Stimulated activated CD8-positive, alpha-beta memory T cell treated with anti-CD3 and anti-CD28 coated beads, Interleukin-15, amount 100 ng/mL, for 1 hour (primary cell): ENCODE data around the gene DPP7.
A peak's percentile ranks its signal among the peaks of the same experiment; 100 is the strongest.

Source experiments
- DNase-seq: peaks from one replicate; pipeline ENCODE4 v3.0.0-alpha.2; 2020; ENCODE audit warnings: low read depth

Gene DPP7

DNA sequence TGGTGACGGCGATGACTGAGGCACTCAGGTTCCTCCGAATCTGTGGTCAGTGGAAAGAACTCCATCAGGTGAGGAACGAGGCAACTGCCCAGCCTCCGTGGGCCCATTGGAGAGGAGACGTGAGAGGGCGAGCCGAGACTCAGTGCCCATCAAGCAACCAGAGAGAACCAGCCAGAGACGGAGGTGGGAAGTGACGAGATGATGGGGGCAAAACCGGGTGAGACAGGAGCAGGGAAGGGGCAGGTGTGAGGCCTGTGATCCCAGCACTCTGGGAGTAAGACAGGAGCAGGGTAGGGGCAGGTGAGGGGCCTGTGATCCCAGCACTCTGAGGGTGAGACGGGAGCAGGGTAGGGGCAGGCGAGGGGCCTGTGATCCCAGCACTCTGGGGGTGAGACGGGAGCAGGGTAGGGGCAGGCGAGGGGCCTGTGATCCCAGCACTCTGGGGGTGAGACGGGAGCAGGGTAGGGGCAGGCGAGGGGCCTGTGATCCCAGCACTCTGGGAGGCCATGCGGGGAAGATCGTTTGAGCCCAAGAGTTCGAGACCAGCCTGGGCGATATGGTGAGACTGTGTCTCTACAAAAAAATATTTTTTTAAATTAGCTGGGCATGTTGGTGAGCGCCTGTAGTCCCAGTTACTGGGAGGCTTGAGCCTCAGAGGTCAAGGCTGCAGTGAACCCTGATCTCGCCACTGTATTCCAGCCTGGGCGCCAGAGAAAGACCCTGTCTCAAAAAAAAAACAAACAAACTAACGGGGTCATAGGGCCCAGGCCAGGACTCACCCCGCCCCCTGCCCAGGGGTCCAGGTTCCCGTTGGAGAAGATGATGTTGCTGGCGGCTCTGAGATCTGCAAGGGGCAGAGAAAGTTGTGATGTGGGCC, 3.4 kb downstream of the DPP7 start:
- DNase-seq: no peak

DNA sequence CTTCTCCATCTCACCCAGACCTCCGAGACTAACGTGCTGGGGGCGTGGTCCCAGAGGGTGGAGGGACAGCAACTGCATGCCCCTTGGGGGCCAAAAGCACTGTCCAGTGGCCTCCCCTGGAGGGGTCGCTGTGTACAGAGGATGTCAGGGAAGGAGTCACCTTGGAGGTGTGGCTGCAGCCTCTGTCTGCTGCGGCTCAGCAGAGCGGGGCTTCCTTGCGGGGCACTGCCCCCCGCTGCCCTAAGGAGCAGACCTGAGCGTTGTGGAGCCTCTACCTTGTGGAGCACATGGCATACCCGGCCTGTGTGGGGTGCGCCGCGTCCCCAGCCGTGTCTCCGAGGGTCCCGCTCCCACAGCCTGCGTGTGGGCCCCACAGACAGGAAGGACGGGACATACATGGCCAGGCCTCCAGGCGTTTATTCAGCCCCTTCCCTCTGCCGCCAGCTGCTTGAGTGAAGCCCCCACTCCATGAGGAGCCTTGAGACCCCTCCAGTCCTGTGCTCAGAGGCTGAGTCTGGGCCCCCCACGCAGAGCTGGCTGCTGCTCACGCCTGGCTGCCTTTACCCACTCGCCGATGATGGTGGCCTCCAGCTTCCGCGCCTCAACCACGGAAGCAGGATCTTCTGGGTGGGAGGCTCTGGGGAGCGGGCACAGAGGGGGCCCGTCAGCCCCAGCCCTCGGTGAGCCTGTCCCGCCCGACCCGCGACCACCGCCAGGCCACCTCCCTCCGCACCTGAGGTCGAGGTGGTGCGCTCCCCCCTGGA, 4.2 kb downstream of the DPP7 start:
- DNase-seq: no peak

DNA sequence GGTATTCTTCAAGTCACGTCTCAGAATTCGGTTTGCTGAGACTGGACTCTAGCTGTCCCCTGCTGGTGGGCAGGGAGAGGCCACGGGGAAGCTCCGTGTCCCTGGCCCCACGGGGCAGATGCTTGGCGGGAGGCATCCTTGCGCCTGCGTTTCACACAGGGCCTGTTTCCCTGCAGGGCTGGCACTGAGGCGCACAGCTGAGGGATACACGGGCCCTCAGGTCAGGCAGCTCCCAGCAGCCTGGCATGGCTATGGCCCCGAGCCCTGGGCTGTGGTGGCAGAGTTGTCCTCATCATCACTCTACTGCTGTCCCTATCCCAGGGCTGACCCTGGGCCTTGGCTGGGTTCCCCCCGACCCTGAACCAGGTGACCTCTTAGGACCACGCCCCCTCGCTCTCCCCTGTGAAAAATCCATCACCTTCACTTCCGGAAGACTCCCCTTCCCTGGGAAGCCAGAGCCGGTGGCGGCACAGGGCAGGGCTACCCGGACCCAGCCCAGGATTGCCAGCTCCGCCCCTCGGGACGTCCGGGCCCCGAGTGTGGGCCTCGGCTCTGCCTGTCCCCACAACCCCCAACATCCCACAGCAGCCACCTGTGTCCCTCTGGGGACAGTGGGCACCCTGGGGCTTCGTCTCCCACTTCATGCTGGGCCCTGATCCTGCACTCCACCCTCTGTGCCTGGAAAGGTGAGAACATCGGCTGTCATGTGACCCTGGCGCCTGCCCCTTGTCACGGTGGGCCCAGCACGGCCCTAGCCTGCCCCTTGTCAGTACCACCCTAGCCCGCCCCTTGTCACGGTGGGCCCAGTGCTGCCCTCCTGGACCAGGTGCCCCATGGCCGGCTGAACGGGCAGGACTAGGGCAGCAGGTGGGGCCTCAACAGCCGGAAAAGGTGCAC, 5.0 kb downstream of the DPP7 start:
- DNase-seq: no peak

DNA sequence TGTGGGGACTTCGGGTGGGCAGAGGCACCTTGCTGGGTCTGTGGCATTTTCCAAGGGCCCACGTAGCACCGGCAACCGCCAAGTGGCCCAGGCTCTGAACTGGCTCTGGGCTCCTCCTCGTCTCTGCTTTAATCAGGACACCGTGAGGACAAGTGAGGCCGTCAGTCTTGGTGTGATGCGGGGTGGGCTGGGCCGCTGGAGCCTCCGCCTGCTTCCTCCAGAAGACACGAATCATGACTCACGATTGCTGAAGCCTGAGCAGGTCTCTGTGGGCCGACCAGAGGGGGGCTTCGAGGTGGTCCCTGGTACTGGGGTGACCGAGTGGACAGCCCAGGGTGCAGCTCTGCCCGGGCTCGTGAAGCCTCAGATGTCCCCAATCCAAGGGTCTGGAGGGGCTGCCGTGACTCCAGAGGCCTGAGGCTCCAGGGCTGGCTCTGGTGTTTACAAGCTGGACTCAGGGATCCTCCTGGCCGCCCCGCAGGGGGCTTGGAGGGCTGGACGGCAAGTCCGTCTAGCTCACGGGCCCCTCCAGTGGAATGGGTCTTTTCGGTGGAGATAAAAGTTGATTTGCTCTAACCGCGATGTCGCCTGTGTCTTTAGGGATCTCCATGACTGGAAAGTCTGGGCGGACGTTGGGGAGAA, 5.8 kb downstream of the DPP7 start:
- no peak for DNase-seq

DNA sequence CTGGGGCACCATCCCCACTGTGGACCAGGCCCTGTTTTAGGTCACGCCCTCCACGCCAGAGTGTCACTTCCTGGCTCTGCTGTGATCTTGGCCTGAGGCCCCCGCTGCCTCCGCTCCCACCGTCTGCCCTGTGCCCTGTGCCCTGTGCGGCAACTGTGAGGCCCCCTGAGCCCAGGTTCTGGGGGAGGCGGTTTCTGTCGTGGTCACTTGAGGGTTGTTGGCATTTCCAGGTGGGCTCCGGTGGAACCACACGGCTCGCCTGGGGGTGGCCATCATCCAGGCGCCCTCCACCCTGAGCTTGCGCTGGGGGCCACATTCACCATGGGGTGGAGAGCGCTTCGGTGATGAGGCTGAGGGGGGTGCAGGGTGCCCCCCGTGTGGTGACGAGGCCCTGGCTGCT, 6.6 kb downstream of the DPP7 start:
- no peak for DNase-seq

DNA sequence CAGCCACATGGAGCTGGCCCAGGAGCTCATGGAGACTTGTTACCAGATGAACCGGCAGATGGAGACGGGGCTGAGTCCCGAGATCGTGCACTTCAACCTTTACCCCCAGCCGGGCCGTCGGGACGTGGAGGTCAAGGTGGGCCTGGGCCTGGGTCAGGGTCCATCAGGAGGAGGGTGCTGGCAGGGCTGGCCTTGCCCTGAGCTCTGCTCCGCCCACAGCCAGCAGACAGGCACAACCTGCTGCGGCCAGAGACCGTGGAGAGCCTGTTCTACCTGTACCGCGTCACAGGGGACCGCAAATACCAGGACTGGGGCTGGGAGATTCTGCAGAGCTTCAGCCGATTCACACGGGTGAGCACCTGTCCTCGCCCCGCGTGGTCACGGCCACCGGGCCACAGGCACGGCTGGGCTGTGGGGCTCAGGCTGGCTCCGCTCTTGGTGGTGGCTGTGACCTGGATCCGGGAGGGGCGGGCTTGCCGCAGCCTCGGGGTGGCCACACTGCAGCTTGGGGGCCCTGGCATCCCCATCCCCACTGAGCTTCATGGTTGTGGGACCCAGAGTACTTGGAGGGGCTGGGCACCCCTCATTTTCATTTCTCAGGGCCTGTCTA, 7.1 kb downstream of the DPP7 start:
- DNase-seq: no peak

DNA sequence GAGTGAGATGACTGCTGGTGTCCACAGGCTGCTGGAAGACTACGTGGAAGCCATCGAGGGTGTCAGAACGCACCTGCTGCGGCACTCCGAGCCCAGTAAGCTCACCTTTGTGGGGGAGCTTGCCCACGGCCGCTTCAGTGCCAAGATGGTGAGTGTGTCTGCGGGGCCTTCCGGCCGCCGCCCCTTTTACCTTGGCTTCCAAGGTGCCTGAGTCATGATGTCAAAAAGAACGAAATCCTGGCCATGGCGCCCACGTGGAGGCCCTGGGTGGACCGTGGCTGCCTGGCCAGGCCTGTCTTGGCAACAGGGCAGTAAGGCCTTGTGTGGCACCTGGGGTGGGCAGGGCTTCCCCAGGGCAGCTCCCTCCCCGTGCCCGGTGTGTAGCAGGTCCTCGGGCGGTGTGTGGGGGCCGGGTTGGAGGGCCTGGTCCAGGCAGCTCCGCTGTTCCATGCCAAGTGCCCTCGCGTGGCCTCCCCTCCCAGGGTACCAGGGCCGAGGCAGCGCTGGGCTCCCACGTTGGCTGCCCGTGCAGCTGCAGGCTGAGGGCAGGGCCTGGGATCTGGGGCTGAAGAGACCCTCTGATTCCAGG, 7.8 kb downstream of the DPP7 start:
- no peak for DNase-seq

DNA sequence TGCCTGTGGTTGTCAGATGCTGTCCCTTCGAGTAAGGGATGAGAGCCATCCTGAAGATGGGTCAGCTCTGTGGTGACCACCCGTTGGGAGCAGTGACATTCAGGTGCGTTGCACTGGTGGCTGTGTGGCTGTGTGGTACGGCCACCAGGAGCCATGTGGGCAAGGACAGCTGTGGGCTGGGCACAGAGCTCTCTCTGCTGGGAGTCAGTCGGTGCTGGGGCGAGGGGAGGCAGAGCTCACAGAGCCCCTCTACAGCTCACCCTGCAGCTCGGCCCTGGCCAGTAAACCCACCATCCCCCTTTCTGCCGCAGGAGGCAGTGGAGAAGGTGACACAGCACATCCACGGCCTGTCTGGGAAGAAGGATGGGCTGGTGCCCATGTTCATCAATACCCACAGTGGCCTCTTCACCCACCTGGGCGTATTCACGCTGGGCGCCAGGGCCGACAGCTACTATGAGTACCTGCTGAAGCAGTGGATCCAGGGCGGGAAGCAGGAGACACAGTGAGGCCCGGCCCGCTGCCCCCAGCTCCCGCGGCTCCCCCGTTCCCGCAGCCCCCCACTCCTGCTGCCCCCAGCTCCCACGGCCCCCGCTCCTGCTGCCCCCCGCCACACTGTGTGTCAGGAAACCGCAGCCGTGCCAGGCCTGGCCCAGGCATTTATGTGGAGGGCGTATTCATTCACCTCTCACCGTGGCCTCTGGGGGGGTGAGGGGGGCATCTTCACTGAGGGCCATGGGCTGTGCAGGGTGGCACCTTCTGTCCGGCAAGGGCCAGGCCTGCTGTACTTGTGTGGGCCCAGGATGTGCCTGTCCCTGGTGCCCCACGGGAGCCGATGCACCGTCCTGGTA, 8.5 kb downstream of the DPP7 start:
- DNase-seq: no peak

DNA sequence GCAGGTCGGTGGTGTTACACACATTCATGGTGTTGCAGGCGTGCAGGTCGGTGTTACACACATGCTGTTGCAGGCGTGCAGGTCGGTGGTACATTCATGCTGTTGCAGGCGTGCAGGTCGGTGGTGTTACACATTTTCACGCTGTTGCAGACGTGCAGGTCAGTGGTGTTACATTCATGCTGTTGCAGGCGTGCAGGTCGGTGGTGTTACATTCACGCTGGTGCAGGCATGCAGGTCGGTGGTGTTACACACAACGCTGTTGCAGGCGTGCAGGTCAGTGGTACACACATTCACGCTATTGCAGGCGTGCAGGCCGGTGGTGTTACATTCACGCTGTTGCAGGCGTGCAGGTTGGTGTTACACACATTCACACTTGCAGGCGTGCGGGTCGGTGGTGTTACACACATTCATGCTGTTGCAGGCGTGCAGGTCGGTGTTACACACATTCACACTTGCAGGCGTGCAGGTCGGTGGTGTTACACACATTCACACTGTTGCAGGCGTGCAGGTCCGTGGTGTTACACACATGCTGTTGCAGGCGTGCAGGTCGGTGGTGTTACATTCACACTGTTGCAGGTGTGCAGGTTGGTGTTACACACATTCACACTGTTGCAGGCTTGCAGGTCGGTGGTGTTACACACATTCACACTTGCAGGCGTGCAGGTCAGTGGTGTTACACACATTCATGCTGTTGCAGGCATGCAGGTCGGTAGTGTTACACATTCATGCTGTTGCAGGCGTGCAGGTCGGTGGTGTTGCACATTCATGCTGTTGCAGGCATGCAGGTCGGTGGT, 11.1 kb downstream of the DPP7 start:
- no peak for DNase-seq

DNA sequence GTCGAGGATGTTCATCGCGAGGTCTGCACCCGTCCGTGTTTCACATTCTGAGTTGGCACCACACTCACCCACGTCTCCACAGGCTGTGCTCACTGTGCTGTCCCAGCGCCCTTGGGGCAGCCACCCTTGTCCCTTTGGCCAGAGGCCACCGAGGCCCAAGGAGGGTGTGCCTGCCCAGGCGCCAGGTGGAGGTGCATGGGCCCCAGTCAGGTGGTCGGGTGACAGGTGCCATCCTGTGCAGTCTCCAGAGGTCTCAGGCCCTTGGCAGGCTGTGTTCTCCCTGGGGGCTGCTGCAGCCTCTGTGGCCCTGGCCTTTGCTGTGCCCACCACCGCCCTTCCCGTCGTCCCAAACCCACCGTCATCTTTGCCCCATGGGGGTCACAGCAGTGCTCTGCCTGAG, 15.3 kb downstream of the DPP7 start:
- DNase-seq: no peak

DNA sequence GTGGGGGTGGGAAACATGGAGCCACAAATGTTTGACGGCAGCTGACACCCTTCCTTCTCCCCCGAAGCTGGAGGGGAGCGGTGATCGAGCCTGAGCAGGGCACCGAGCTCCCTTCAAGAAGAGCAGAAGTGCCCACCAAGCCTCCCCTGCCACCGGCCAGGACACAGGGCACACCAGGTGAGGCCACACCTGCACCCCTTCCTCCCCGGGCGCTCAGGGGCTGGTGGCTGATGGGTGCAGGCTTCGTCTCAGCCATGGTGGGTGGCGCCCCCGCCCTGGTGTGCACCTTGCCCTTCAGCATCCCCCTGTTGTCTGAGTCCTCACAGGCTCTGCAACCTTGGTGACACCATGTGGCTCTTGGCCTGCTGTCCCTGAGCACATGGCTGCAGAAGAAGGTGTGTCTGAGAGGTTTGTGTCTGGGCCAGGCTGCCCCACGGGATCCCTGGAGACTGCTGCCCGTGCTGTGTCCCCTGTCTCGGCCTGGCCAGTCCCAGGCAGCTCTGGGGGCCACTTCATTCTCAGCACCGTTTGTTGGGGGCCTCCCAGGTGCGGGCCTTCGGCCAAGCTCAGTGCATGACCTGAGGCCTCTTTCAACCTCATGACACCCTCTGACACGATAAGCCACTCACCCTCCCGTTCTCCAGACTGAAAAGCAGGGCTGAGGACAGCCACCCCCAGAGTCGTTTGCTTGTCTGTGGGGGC, 16.6 kb downstream of the DPP7 start:
- DNase-seq: no peak

DNA sequence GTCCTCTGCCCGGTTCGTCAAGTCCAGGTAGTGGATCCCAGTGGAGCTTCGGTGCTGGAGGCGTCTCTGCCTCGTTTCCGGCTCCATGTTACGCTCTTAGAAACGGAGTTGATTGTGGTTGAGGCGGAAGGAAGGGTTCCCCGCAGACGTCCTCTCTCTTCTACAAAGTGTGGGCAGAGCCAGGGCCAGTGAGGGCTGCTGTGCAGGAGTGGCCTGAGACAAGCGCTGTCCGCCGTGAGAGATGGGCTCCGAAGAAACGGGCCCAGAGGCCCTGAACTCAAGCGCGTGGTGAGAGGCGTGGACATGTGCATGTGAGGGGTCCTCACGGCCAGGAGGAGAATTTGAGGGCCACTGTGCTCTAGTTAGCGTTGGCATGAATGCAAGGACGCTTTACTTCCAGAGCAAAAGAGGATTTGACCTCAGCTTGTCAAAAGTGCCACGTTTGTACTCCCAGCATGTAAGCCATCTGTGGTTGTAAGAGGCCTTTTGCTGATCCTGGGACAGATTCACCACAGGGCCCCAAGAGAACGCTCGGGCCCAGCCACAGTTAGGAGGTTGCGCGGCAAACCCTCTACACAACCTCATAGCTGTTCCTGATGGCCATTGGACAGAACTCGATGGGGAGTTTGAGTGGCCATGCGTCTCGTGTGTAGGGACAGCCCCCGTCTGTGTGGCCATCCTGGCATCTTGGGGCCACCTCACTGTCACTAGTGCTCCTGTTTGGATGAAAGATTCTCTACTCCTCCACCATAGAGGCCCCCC, 17.6 kb downstream of the DPP7 start:
- no peak for DNase-seq

DNA sequence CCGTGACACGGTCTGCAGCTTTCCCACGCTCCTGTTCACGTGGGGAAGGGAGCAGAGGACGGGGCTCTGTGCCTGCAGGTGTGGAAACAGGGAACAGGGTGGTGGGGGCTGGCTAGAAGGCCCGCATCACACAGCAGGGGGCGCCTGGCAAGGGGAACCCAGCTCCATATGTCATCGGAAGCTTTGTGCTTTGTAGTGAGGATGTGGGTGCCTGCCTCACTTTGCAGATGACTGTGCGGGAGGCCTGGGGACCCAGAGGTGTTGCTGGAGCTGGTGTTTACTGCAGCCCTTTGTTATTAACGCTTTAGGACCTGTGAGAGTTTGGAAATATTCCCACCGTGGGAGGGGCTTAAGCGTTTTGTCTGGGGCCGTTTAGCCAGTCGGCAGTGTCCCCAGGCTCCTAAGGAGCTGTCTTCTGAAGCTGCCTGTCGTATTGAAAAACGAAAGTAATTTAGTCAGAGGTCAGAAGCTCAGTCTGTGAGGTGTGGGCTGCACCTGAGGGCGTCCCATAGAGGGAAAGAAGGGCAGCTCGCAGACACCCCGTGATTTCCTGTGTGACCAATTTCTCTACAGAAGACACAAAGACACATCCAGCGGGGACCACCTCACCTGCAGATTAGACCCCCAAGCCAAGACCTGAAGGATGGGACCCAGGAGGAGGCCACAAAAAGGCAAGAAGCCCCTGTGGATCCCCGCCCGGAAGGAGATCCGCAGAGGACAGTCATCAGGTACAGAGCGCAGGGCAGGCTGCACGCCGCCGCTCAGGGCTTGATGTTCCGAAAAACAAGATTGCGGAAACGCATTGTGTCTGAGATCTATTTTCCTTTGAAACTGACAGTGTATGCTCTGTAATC, 18.6 kb downstream of the DPP7 start:
- peak; percentile 79 for DNase-seq

DNA sequence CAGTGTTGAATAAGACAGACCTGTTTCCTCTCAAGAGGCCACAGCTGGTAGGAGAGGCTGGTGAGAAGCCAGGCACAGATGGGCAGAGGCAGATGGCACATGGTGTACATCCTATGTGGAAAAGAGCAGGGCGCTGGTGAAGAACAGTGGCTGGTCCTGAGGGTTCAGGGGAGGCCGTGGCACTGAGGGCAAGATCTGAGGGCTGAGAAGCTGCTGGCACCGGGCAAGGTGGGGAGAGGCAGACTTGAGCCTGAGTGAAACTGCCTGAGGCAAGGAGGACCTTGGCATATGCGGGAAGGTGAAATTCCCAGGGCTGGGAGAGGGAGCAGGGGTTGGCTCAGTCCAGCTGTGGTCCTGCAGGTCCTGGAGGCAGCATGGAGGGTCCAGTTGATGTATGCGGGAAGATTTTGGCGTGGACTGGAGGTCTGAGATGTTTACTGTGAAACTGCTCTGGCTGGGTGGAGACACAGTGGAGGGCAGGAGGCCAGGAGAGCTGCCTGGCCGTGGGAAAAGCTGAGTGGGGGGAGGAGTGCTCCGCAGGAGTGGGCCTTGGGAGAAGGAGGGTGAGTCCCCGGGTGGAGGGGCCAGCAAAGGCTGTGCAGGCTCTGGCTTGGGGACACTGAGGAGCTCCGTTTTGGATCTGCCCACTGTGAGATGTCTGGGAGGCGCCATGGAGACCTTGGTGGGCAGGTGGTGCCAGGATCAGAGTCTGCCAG, 25.1 kb downstream of the DPP7 start:
- DNase-seq: no peak

DNA sequence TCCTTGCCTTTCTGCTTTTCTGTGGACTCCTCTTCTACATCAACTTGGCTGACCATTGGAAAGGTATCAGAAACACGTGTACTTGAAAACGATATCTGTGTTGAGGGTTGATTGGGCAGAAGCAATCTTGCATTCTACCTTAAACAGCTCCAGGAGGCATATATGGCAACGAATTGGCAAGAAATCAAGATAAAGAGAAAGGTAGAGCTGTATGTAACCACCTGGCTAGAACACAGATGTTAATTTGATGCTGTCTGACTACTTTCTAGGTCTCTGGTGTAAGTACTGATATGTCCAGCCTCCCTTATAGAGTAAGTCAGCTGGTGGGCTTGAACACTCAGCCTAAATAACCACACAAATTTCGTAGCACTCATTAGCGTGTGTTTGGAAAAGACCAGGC, 26.4 kb downstream of the DPP7 start:
- no peak for DNase-seq

DNA sequence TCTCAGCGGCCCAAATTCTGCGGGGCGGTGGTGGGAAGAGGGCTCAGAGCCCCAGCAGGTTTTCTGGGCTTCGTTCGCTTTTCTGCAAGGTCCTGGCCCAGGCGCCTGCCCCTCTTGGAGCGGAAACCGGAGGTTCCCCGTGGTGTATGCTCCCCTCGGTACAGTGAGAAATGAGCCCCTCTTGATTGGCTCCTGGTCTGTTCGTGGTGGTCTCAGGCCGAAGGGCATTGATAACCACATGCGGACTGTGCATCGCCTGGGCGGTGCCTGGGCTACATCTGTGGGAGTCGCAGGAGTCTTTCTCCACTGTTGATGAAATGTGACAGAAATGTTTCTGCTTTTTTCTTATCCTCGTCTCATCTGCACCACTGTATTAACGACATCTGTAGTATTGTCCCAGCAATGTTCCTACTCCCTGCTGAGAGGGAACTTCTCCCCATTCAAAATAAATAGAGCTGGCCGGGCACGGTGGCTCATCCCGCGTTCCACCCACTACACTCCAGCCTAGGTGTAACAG, 27.1 kb downstream of the DPP7 start:
- no peak for DNase-seq
